Hindlimb muscle (tissue), 1 donor: ENCODE results near the gene PIGH. TPM values are rescaled to one million over a fixed set of nuclear protein-coding genes. Genes with fewer than 3 reads are reported as not detected.

ENCODE experiments used
- DNase-seq: peaks from one replicate; pipeline ENCODE4 v3.0.0-alpha.2; 2013
- polyA plus RNA-seq: library from polyadenylated mRNA; unstranded; fragments of 120-200 nt; gene quantifications from one replicate; pipeline ENCODE4 v1.2.1, GENCODE V29; 2013; ENCODE audit not compliant: insufficient read length

The PIGH gene
- polyA plus RNA-seq, 1 donor: 14.6 TPM

- DNase-seq: no peak
Measured at GRCh38 chr14:67574806-67575205, 25.3 kb downstream of the PIGH start.

DNA sequence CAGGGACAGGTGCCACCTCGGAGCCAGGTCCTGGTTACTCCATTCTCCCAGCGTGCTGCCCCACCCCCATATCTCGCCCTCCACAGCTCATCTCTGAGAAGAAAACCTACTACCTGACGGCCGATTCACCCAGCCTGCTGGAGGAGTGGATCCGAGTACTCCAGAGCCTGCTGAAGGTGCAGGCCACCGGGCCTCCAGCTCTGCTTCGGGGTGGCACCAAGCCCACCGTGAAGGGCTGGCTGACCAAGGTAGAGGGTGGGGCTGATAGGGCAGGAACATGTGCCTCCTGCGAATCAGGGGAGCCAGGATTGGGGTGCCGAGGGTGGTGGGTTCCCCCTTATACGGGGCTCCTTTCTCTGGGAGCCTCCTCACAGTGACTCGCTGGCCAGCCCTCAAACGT lies 25.9 kb downstream of the PIGH start:
- no peak for DNase-seq

- DNase-seq: no peak
Measured at GRCh38 chr14:67573228-67574010, 26.6 kb downstream of the PIGH start.

GRCh38 chr14:67572608-67573007 lies 27.5 kb downstream of the PIGH start:
- no peak for DNase-seq

GRCh38 chr14:67571991-67572323 lies 28.1 kb downstream of the PIGH start:
- no peak for DNase-seq

DNA sequence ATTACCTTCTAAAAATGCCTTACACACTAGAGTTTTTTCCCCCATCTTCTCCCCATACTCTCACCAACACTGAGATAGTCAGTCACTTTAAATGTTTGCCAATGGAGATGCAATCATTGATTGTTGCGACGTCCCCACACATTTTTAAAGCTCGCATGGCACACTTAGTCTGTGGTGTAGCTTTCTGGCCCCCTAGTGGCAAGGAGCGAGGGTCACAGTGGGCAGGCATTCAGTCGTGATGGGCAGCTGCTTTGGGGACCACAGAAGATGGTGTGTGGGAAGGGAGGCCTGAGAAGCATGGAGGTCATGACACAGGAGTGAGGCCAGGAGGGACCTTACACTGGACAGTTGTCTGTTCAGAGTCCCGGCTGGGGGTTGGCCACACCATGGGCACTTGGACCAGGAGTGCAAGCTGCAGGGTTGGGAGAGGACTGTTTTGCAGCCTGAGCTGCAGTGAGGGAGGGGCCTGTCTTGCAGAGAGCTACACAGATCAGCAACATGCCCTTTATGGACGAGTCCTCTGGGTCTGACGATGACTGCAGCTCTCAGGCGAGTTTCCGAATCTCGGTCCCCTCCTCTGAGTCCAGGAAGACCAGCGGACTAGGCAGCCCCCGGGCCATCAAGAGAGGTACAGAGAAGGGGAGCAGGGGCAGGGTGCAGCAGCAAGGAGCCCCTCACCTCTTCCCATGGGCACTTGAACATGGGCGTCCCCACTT lies 28.6 kb downstream of the PIGH start:
- DNase-seq: peak; percentile 32

- DNase-seq: no peak
Measured at GRCh38 chr14:67570453-67570852, 29.6 kb downstream of the PIGH start.

DNA sequence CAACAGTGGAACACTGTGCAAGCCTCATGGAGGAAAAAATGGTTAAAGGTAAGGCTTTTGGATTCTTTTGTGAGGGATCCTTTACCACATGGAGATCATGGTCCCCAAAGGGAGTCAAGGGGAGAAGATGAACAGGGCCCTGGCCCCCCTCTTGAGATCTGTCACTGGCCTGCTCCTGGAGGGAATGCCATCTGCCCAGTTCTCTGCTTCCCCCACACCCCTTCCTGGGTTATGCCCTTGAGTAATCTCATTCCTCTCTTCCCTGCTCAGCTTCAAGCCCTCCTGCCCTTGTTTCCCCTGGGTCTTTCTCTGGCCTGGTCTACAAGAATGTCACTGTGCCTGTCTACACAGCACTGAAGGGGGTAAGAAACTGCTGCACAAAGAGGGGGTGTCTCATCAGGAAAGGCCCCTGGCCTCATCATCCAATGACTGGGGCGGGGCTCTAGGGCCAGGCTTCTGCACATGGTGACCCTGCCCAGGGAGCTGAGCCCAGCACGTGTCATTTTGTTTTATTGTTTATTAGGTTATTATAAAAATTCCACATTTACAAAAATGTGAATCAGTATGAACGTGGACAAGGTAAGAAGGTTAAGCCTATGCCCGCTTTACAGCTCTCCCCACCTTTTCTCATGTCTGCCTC lies 30.3 kb downstream of the PIGH start:
- no peak for DNase-seq

DNA sequence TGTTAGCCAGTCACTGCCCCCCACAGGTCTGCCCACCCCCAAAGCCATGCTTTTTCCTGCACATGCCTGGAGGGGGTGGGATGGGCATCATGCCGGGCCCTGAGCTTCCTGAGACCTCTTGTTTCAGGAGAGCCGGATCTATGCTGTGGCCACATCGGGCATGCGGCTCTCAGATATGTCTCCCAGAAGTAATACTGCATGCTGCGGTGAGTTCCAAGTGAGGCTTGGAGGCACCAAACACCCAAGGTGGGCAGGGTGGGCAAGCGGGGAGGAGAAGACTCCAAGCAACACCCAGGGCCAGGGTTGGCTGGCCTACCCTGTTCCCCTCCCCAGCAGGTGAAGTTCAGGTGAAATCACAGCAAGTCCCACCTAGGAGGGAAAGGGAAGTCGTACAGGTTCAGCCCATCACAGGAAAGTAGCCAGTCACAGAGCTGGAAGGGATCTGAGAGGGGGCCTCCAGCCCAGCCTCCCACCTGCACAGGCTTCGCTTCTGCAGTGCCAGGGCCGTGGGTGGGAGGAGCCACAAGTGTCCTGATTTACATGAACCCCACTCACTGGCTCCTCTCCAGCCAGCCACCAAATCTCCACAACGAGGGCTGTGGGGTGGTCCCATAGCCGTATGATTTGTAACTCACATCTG lies 30.9 kb downstream of the PIGH start:
- no peak for DNase-seq

GRCh38 chr14:67567654-67568053 lies 32.4 kb downstream of the PIGH start:
- DNase-seq: no peak

DNA sequence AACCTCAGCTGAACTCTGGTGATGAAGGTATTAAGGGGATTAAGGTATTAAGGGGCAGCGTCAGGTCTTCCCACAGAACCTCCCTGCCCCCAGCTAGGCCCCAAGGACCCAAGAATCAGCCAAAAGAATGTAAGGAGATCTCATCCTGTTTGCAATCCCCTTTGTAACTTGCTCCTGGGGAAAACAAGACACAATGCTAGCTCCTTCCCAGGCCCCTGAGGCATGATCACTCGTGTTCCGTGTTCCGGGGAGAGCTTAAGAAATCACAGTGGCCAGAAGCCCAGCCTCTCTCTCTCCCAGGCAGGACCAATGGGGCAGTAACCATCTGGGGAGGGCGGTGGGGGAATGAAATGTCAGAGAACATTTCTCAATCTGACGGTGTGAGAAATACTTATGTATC lies 33.2 kb downstream of the PIGH start:
- no peak for DNase-seq

DNA sequence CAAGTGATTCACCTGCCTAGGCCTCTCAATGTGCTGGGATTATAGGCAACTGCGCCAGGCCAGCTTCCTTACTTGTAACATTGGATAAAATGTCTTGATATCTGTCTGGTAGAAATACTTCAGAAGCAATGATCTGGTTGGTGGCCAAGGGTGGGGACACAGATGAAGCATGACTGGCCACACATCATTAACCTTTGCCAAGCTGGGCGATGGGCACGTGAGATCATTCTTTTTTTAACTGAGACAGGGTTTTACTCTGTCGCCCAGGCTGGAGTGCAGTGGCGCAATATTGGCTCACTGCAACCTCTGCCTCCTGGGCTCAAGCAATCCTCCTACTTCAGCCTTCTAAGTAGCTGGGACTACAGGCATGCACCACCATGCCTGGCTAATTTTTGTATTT lies 35.8 kb downstream of the PIGH start:
- DNase-seq: no peak

DNA sequence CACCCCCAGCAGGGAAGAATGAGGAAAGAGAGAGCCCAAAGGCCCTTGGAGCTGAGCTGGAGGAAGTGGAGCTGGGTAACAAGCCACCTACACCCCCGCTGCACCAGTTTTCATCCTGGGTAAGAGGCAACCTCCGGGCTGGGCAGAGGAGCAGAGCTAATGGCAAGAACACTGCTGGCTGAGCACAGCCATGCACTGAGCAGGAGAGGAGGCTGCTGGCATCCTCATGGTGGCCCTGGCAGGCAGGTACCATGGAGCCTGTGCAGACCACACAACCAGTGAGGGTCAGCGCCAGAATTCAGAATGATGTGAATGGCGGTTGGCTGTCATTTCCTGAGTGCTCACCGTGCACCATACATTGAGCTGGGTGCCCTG lies 37.3 kb downstream of the PIGH start:
- no peak for DNase-seq

GRCh38 chr14:67562025-67562775 lies 37.9 kb downstream of the PIGH start:
- DNase-seq: no peak

- no peak for DNase-seq
Measured at GRCh38 chr14:67559639-67560038, 40.4 kb downstream of the PIGH start.

GRCh38 chr14:67557656-67558055 lies 42.4 kb downstream of the PIGH start:
- DNase-seq: no peak

GRCh38 chr14:67557118-67557517 lies 43.0 kb downstream of the PIGH start:
- DNase-seq: no peak

GRCh38 chr14:67556671-67557070 lies 43.4 kb downstream of the PIGH start:
- no peak for DNase-seq

- DNase-seq: no peak
Measured at GRCh38 chr14:67555518-67556090, 44.5 kb downstream of the PIGH start.

GRCh38 chr14:67554341-67554740 lies 45.7 kb downstream of the PIGH start:
- DNase-seq: no peak

DNA sequence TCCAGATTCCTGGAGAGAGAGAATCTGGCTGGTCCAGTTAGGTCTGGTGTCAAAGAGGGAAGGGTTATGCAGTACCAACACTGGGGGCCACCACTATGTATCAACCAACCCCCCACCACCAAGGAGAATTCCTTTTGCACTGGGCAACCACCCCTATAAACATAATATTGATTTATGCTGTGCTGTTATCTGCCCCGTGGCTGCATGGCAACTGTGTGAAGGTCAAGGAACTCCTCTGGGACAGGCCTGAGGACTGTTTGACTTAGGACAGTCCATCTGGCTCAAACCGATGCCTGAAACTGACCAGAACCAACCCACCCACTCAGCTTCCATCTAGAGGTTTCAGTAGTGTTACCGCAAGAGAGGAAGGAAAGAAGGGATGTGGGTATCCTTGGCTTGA lies 46.5 kb downstream of the PIGH start:
- no peak for DNase-seq

GRCh38 chr14:67551940-67552339 lies 48.1 kb downstream of the PIGH start:
- DNase-seq: no peak
